Astrocyte of the cerebellum (primary cell): Measurements from ENCODE around the gene EPHA8.

ENCODE experiments used
- DNase-seq: peaks from one replicate; pipeline ENCODE4 v3.0.0-alpha.2; 2011; ENCODE audit warnings: low read depth
- H3K4me3 ChIP-seq: 2 replicates; pipeline ENCODE4 v1.5.1; 2011; ENCODE audit warnings: mild to moderate bottlenecking, low read depth, low read length, moderate library complexity
- in situ Hi-C: cut with HindIII; loops from 2 replicates; pipeline ENCODE4 v1.10.0; 2017; ENCODE audit warnings: low sequenced_read_pairs
- TF ChIP-seq, protein P1 (sequence below): IDR thresholded peaks from 2 replicates; pipeline ENCODE4 v1.5.1; 2012; ENCODE audit warnings: low read length, low read depth, moderate library complexity, mild to moderate bottlenecking; ENCODE audit errors: missing control alignments

Gene EPHA8

DNA sequence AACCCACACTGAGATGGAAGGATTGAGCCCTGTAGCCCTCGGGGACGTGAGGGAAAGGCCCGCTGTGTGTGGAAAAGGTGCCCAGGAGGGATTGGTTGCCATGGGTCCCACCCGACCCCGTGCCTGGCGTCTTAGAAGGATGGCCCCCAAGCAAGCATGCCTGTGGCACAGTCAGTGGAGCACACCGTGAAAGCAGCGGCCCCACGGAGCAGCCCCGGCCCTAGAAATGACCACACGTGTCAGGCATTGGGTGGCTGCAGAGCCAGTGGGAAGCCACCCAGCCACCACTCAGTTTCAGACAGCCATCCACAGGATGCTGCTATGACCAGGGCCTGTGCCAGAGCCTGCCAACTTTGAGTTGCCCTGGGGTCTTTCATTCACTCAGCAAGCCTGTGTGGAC, 13.3 kb upstream of the EPHA8 start:
- no peak for DNase-seq
- H3K4me3 ChIP-seq = no peak overlapping the region
- in situ Hi-C loops = no loop called here
- TF ChIP-seq, protein P1, sequence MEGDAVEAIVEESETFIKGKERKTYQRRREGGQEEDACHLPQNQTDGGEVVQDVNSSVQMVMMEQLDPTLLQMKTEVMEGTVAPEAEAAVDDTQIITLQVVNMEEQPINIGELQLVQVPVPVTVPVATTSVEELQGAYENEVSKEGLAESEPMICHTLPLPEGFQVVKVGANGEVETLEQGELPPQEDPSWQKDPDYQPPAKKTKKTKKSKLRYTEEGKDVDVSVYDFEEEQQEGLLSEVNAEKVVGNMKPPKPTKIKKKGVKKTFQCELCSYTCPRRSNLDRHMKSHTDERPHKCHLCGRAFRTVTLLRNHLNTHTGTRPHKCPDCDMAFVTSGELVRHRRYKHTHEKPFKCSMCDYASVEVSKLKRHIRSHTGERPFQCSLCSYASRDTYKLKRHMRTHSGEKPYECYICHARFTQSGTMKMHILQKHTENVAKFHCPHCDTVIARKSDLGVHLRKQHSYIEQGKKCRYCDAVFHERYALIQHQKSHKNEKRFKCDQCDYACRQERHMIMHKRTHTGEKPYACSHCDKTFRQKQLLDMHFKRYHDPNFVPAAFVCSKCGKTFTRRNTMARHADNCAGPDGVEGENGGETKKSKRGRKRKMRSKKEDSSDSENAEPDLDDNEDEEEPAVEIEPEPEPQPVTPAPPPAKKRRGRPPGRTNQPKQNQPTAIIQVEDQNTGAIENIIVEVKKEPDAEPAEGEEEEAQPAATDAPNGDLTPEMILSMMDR = no peak

DNA sequence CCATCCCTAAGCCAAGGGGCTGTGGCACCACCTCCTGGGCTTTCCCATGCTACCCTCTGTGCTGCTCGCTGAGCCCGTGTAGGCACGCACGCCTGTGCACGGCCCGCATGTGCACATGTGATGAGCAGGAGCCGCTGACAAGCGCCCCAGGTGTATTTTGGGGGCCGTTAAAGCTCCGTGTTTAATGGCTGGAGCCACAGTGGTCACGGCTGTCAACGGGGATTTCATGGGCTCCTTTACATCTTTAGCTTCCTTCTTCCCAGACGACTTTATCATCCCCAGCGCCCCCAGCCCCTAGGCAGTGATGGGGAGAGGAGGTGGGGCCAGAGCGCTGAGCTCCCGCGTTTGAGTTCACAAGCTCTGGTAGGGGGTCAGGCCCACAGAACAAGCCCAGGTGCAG, 11.7 kb upstream of the EPHA8 start:
- H3K4me3 ChIP-seq = no peak overlapping the region
- in situ Hi-C loops = no loop called here
- TF ChIP-seq, protein P1 = no peak
- no peak for DNase-seq

DNA sequence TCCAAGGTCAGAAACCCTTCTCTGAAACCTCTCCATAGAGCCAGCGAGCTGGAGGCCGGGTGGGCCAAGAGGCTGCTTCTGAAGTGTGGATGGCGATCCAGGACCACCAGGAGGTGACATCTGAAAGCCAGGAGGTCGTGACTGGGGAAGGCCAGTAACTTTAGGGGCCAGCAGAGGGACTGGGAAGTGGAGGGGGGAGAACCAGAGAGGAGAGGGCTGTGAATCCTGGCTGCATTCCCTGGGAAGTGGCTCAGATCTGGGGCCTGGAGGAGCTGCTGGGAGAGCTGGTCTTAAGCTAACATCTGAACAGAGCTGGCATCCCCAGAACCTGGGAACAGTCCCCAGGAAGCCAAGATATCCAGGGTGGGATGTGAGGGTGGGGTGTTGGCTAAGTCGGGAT, 11.3 kb upstream of the EPHA8 start:
- no peak overlapping the region for H3K4me3 ChIP-seq
- TF ChIP-seq, protein P1 = no peak
- no peak for DNase-seq
- in situ Hi-C loops = no loop called here

DNA sequence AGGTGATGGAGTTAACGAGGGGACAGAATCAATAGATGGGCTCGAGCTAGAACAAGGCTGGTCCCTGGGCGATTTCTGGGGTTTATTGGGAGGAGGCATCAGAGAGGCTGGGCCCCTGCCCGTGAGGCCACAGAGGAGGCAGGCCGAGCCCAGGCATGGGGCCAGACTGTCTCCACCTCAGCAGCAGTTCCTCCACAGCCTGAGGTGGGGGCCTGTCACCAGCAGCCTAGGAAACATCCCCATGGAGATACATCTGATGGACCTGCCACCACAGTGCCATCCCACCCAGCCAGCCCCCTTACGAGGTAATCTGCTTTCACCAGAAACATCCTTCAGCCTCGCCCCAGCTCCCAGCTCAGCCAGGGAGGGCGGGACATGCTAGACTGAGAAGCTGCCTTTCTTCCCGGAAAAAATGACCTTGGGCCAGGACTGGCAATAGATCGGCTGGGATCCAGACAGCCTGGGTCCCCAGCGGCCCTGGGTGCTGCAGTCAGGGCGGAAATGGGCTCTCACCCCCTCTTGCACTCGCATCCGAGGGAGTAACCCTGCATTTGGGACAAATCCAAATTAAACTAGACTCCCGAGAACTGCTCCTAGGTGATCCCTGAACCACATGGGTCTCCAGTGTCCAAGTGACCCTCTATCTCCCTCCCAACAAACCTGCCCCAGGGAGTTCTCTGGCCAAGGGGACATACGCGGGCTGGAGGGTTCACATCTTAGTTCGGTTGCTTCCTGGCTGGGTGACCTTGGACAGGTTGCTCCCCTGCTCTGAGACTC, 10.0 kb upstream of the EPHA8 start:
- in situ Hi-C loops = no loop called here
- no peak overlapping the region for H3K4me3 ChIP-seq
- no peak for DNase-seq
- TF ChIP-seq, protein P1 = no peak

DNA sequence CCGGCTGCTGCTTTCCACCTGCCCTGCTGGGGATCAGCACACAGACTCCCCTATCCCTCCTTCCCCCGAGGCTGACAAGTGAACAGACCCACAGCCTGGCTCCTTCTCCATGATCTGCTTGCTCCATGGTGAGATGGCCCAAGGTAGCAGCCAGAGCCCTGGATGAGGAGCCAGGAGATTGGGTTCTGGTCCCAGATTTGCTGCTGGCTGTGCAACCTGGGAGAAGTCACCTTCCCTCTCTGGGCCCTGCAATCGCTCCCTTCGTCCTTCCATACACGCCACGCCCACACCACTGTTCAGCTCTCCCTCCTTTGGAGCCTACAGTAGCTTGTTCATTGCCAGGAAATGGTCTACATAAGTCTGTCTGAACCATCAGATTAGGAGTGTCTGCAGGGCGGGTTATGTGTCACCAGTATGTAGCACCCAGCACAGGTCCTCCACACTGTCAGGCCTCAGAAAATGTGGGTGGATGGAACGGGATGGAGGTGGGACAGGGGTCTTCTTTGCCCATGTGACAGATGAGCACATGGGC, 9.2 kb upstream of the EPHA8 start:
- DNase-seq = no peak
- H3K4me3 ChIP-seq = no peak overlapping the region
- TF ChIP-seq, protein P1 = no peak
- in situ Hi-C loops = no loop called here

DNA sequence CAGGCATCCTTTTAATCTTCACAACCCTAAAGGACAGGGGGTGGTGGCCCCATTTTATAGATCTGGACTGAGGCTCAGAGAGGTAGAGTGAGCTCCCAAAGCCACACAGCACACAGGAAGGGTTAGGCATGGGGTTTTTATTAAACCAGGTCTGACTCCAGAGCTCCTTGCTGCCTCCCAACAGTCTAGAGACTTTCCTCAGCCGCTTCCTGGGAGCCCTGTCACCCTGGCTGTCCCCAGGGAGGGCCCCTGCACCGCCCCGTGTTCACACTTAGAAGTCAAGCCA, 8.0 kb upstream of the EPHA8 start:
- no peak for DNase-seq
- in situ Hi-C loops = no loop called here
- TF ChIP-seq, protein P1 = no peak
- H3K4me3 ChIP-seq = no peak overlapping the region
